GM12801 (cell line): ENCODE measurements around the gene ARHGAP4.

Experiments used
- CTCF ChIP-seq: IDR thresholded peaks from one replicate; pipeline ENCODE4 v1.5.1; 2011; ENCODE audit warnings: control low read depth; ENCODE audit not compliant: insufficient read length; ENCODE audit errors: extremely low read depth

Gene ARHGAP4

DNA sequence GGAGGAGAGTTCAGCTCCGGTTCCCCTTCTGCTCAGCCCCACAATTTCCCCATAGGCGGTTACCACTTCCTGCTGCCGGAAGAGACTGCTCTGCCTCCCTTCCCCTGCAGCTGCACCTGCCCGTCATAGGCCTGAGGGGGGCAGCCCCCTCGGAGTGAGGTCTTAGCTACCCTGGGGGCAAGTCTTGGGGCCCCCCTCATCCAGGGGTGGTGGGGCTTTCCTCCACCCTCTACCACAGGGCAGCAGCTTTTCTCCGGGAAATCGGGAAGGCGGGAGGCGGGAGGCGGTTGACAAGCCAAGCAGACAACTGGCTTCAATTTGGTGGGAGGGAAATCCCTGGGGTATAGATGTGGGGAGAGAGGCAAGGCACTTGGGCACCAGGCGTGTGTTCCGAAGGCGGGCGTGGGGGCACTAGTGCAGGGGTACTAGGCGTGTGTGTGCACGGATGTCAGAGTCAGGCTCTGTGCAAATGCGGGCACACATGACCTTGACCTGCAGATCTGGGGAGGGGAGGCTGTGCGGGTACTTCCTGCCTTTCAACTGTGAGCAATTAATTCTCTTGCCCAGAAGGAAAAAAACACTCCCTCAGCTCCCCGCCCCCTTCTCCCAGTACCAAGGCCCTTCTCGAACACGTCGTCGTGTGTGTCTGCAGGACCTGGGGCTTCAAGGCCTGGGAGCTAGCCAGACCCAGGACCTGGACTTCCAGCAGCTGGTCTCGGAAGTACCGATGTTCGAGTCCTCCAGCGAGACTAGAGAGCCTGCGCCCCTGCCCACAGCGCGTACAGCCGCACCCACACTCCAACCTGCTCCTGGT, 1.0 kb upstream of the ARHGAP4 start:
- no peak for TF ChIP-seq CTCF

DNA sequence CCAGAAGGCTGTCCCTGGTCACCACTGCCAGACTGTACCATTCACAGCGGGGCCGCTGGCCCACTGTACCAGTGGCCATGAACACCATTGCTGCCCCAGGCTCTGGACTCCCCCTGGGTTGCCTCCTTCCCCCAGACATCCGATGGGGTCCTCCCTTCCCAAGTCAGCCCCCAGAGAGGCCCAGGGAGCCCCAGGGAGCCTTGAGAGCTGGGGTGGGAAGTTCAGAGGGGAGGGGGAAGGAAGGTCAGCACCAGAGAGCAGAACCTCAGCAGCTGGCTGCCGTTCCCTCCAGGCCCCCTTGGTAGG, 441 bp upstream of the ARHGAP4 start:
- TF ChIP-seq CTCF, result no peak

- no peak for TF ChIP-seq CTCF
These were observed 701 bp downstream of the ARHGAP4 start for GRCh38 chrX:153925387-153925738.

DNA sequence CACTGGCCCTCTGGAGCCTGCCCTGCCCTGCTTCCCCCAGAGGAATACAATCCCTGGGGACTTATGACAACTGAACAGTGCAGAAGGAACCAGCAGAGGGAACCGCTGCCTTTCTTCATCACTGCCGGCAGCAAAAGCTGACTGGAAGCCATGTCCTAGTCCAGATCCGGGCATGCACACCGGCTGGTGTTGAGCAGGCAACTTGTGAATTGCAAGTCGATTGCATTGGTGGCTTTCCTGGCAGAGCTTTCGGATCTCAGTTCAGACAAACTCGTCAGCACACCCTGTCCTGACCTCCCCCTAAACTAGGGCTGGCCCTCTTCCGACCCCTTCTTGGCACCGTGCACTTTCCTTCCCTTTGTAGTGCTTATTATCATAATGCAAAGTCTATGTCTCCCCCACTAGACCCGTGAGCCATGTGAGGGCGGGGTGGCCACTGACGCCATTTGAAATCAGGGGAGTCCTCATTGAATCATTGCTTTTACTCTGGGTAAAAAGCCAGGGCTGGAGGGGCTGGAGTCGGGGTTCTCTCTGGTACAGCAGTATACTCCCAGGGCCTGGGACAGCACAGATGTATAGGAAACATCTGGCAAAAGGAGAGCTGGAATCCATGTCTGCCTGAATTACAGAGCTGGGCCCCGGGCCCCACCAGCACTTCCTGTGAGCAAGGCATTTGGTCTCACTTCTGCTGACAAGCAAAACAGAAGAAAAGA, 1.8 kb downstream of the ARHGAP4 start:
- TF ChIP-seq CTCF, result no peak

- TF ChIP-seq CTCF, result no peak
These were observed 2.9 kb downstream of the ARHGAP4 start for GRCh38 chrX:153922932-153923857.

- TF ChIP-seq CTCF, result no peak
These were observed 4.3 kb downstream of the ARHGAP4 start for GRCh38 chrX:153921511-153922446.
